NCI-H128 (cell line): ENCODE results near the gene JMJD6.

Source experiments
- DNase-seq: peaks from one replicate; lab custom pipeline; 2025; ENCODE audit not compliant: unreplicated experiment; lab: John Stamatoyannopoulos, UW

The JMJD6 gene

DNA sequence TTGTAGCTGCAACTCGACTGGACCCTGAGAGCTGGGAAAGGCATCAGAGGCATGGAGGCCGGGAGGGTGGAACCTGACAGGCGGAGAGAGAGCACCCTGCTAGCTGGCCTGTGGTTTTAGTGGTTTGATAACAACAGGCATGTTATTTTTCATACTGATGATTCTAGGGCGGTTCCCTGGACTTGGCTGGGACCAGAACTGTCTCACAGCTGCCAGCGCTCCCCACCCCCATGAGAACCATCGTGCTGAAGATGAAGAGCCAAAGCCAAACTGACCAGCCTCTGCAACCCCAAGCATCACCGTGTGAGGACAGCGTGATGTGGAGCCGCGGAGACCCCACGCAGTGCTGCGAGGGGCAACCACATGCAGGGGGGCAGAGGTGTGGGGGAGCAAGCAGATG is 44.1 kb downstream of the JMJD6 start:
- DNase-seq, result no peak

GRCh38 chr17:76681222-76682137 is 44.9 kb downstream of the JMJD6 start:
- DNase-seq, result no peak

- DNase-seq, result no peak
These were observed 47.2 kb downstream of the JMJD6 start for GRCh38 chr17:76679239-76679638.

DNA sequence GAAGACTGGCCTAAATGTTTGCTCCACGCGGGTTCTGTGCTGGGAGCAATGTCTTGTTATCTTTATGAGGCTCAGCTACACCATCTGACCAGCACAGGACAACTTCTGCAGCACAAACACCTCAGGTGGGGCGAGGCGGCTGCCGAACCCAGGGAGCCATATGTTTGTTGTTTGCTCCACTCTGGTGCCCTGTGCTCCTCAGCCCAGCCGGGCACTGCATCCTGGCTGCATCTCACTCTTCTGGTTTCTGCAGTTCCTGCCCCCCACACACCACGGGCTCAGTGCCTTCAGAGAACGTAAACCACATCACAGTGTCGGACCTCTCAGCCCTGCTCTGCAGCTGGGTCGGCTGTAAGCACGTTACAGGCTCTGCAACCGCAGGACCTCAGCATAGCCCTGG is 48.1 kb downstream of the JMJD6 start:
- DNase-seq, result no peak

DNA sequence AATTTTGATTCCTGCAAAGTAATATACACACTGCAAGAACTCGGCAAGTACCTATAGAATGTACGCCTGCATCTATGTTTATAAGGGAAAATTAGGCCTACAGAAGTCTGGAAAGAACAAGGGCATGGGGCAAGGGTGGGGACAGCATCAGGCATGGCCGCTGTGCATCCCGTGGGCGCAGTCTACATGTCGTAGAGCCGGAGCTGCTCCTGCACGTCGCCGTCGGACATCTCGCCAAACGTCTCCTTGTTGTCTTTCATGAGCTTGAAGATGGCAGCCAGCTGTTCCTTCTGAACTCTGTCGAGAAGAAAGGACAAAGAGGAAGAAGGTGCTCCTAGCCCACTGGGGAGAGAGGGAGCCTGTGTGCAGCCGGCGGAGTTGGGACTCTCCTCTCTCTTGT is 49.0 kb downstream of the JMJD6 start:
- no peak for DNase-seq

GRCh38 chr17:76676629-76677028 is 49.8 kb downstream of the JMJD6 start:
- no peak for DNase-seq

- no peak for DNase-seq
These were observed 50.8 kb downstream of the JMJD6 start for GRCh38 chr17:76675648-76676047.

DNA sequence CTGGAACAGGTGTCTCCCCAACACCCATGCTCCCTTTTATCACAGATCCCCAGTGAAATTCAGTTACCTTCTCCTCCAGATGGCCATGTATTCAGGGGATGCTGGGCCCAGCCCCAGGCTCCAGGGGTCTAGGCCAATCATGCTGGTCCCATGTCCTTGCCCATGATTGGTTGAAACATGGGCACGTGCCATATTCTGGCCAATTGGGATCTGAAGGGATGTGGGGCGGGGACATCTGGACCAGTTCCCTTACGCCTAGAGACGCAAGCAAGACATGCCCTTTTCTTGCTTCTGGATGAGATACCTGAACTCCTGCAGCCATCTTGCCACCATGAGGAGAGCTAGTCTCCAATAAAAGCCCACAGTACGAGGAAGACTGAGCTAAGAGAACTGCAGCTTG is 51.8 kb downstream of the JMJD6 start:
- no peak for DNase-seq

- DNase-seq, result no peak
These were observed 52.7 kb downstream of the JMJD6 start for GRCh38 chr17:76673729-76674128.

- DNase-seq, result no peak
These were observed 53.5 kb downstream of the JMJD6 start for GRCh38 chr17:76672892-76673291.

GRCh38 chr17:76672270-76672851 is 54.0 kb downstream of the JMJD6 start:
- DNase-seq, result no peak

GRCh38 chr17:76671912-76672262 is 54.5 kb downstream of the JMJD6 start:
- no peak for DNase-seq

DNA sequence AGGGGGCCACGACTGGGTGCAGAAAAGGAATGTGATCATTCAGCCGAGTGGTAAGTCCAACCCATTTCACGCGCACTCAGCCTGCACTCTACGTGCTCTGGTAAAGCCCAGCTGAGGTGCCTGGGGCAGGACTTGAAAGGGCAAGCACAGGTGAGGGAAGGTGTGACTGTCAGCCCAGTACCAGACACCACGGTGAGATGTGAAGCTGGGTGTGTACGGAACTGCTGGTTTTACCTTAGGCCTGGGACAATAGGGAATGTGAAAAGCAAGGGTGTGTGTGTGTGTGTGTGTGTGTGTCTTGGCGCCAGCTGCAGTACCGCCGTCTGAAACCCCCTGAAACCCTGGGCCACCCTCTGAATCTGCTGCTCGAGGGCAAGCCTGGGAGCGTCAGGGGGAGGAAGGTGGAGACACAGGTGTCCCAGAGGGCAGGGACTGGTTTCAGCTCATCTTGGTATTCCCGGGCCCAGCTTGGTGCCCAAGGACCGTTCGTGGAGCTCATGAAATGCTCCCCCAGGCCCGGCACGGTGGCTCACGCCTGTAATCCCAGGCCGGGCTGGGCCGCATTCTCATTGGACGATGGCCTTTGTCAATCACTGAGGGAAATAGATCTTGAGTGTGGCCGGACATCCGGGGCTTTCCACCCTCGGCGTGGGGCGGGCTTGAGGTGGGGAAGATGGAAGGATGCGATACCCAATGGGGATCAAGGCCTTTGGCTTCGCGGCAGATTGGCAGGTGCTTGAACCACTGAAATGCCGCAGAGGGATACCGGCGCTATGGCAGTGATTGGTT is 55.1 kb downstream of the JMJD6 start:
- DNase-seq, result peak; percentile 98

- DNase-seq, result no peak
These were observed 55.7 kb downstream of the JMJD6 start for GRCh38 chr17:76670718-76671122.

GRCh38 chr17:76670020-76670717 is 56.2 kb downstream of the JMJD6 start:
- no peak for DNase-seq
